HCT116 (cell line): ENCODE results near the gene PRM1. TPM values are rescaled to one million over a fixed set of nuclear protein-coding genes. Genes with fewer than 3 reads are reported as not detected.

Experiments used
- ATAC-seq: fragments of 200-7000 bp; cut with Tn5 transposase; 2 replicates; pipeline ENCODE4 v1.9.1; 2020; ENCODE audit warnings: mild to moderate bottlenecking, moderate library complexity
- BruUV-seq: library from RNA; stranded (reverse); fragments of 400-500 nt; replicated peaks from 2 replicates; lab custom pipeline; 2021; lab: Mats Ljungman, UMichigan
- CTCF ChIA-PET: fragments of 300-600 bp; sonication (Branson Sonifier 250); formaldehyde crosslinking; loops from one replicate; lab custom pipeline; 2021; ENCODE audit warnings: antibody characterized with exemption; lab: Charles Lee
- POLR2A ChIA-PET: fragments of 300-600, 350-600 bp; sonication (Branson Sonifier 250); formaldehyde crosslinking; loops from one replicate; lab custom pipeline; 2021; ENCODE audit warnings: antibody characterized with exemption; lab: Charles Lee
- RAD21 ChIA-PET, 2 experiments: fragments of 300-600 bp; sonication (Branson Sonifier 250); formaldehyde crosslinking; loops; one replicate each; lab custom pipeline; 2023; ENCODE audit warnings: low total read pairs in 2 of 2; ENCODE audit not compliant: uncharacterized antibody in 2 of 2, unreplicated experiment in 2 of 2, low non-redundant PET in 1 of 2; lab: Charles Lee
- DNase-seq: peaks from one replicate; pipeline ENCODE4 v3.0.0-alpha.2; 2010; ENCODE audit warnings: low read depth, low spot score
- H2AFZ ChIP-seq: fragments of 200-600 bp; shearing (Covaris generic), sonication (generic); 2 replicates; pipeline ENCODE4 v1.6.1; 2017; ENCODE audit warnings: low read depth, mixed run types, mixed read lengths, antibody characterized with exemption, low read length; ENCODE audit not compliant: poor library complexity, severe bottlenecking
- H3K27ac ChIP-seq: 2 replicates; pipeline ENCODE4 v1.5.1; 2012; ENCODE audit warnings: low read depth, low read length
- H3K27me3 ChIP-seq: fragments of 200-600 bp; sonication (generic); 2 replicates; pipeline ENCODE4 v1.6.1; 2016; ENCODE audit warnings: mixed run types, low read length, mixed read lengths; ENCODE audit not compliant: insufficient read depth
- H3K36me3 ChIP-seq, 2 experiments: fragments of 200-500 bp in 1 of 2; fragments of 200-600 bp in 1 of 2; sonication (Bioruptor generic) in 1 of 2; sonication (generic) in 1 of 2; 2 replicates each; pipeline versions ENCODE4 v1.5.1 to v1.6.1; 2014 to 2016; ENCODE audit warnings: low read length in 2 of 2, inconsistent platforms in 1 of 2, mixed read lengths in 1 of 2, mixed run types in 1 of 2; ENCODE audit not compliant: insufficient read depth in 2 of 2, control insufficient read depth in 1 of 2
- H3K4me1 ChIP-seq, 2 experiments: fragments of 200-600 bp in 1 of 2; sonication (generic) in 1 of 2; 2 replicates each; pipeline versions ENCODE4 v1.5.1 to v1.6.1; 2012 to 2017; ENCODE audit warnings: low read length in 2 of 2, inconsistent platforms in 1 of 2, mild to moderate bottlenecking in 1 of 2, mixed read lengths in 1 of 2, mixed run types in 1 of 2, moderate library complexity in 1 of 2; ENCODE audit not compliant: insufficient read depth in 2 of 2, control insufficient read depth in 1 of 2
- H3K4me2 ChIP-seq: fragments of 200-600 bp; sonication (generic); 2 replicates; pipeline ENCODE4 v1.6.1; 2017; ENCODE audit warnings: mixed run types, low read length, mixed read lengths
- H3K4me3 ChIP-seq, 2 experiments: fragments of 200-600 bp in 1 of 2; sonication (generic) in 1 of 2; replicated peaks in 1 of 2; 2 replicates each; pipeline ENCODE4 v1.5.1; 2011 to 2016; ENCODE audit warnings: low read length in 2 of 2, control low read depth in 1 of 2, low read depth in 1 of 2, mild to moderate bottlenecking in 1 of 2, mixed read lengths in 1 of 2, mixed run types in 1 of 2
- H3K79me2 ChIP-seq: fragments of 200-600 bp; sonication (generic); 2 replicates; pipeline ENCODE4 v1.6.1; 2017; ENCODE audit warnings: mild to moderate bottlenecking, mixed run types, low read length, moderate library complexity, mixed read lengths; ENCODE audit not compliant: insufficient read depth
- H3K9ac ChIP-seq: fragments of 200-600 bp; sonication (generic); 2 replicates; pipeline ENCODE4 v1.6.1; 2016; ENCODE audit warnings: low read length, mixed read lengths
- H3K9me2 ChIP-seq: fragments of 200-600 bp; sonication (generic), shearing (Covaris generic); 2 replicates; pipeline ENCODE4 v1.6.1; 2017; ENCODE audit warnings: mixed run types, mild to moderate bottlenecking, moderate library complexity; ENCODE audit not compliant: insufficient read depth
- H3K9me3 ChIP-seq, 2 experiments: fragments of 200-500 bp in 1 of 2; fragments of 200-600 bp in 1 of 2; sonication (Bioruptor generic) in 1 of 2; sonication (generic) in 1 of 2; 2 replicates each; pipeline ENCODE4 v1.6.1; 2014 to 2017; ENCODE audit warnings: low read length in 2 of 2, mixed read lengths in 2 of 2, inconsistent platforms in 1 of 2, low read depth in 1 of 2, mild to moderate bottlenecking in 1 of 2, mixed run types in 1 of 2, moderate library complexity in 1 of 2; ENCODE audit not compliant: control insufficient read depth in 1 of 2, insufficient read depth in 1 of 2
- H4K20me1 ChIP-seq: fragments of 200-600 bp; sonication (generic), shearing (Covaris generic); 2 replicates; pipeline ENCODE4 v1.6.1; 2017; ENCODE audit warnings: mixed run types, mild to moderate bottlenecking, moderate library complexity; ENCODE audit not compliant: insufficient read depth
- CBX3 ChIP-seq: IDR thresholded peaks from 2 replicates; pipeline ENCODE4 v1.6.1; 2012; ENCODE audit warnings: low read depth
- CEBPB ChIP-seq: IDR thresholded peaks from 2 replicates; pipeline ENCODE4 v1.6.1; 2012; ENCODE audit warnings: low read depth
- EGR1 ChIP-seq: IDR thresholded peaks from 2 replicates; pipeline ENCODE4 v1.6.1; 2012; ENCODE audit warnings: low read depth
- EZH2 ChIP-seq: fragments of 200-600 bp; sonication (generic); IDR thresholded peaks from 2 replicates; pipeline ENCODE4 v1.6.1; 2017; ENCODE audit warnings: antibody characterized with exemption, mixed run types
- EZH2phosphoT487 ChIP-seq: fragments of 200-600 bp; IDR thresholded peaks from 2 replicates; pipeline ENCODE4 v1.6.1; 2018; ENCODE audit warnings: antibody characterized with exemption, borderline replicate concordance
- FOSL1 ChIP-seq: IDR thresholded peaks from 2 replicates; pipeline ENCODE4 v1.6.1; 2012; ENCODE audit warnings: low read depth
- JUND ChIP-seq: IDR thresholded peaks from 2 replicates; pipeline ENCODE4 v1.6.1; 2012
- POLR2A ChIP-seq: IDR thresholded peaks from 2 replicates; pipeline ENCODE4 v1.7.0; 2011; ENCODE audit warnings: borderline replicate concordance; ENCODE audit not compliant: insufficient read depth, insufficient read length; ENCODE audit errors: extremely low read depth
- POLR2AphosphoS5 ChIP-seq: IDR thresholded peaks from 2 replicates; pipeline ENCODE4 v1.6.1; 2011; ENCODE audit warnings: mild to moderate bottlenecking, low read depth, low read length, moderate library complexity
- RAD21 ChIP-seq: IDR thresholded peaks from 2 replicates; pipeline ENCODE4 v1.6.1; 2012; ENCODE audit warnings: low read depth, mild to moderate bottlenecking
- SIN3A ChIP-seq: IDR thresholded peaks from 2 replicates; pipeline ENCODE4 v1.6.1; 2012; ENCODE audit warnings: low read depth
- SP1 ChIP-seq: IDR thresholded peaks from 2 replicates; pipeline ENCODE4 v1.6.1; 2012; ENCODE audit warnings: low read depth
- SRF ChIP-seq: IDR thresholded peaks from 2 replicates; pipeline ENCODE4 v1.6.1; 2012; ENCODE audit warnings: low read depth
- YY1 ChIP-seq: IDR thresholded peaks from 2 replicates; pipeline ENCODE4 v1.6.1; 2011; ENCODE audit warnings: low read length, low read depth, moderate library complexity, mild to moderate bottlenecking; ENCODE audit not compliant: insufficient replicate concordance; ENCODE audit errors: extremely low read depth
- ZFX ChIP-seq: fragments of 450-650 bp; IDR thresholded peaks from 2 replicates; pipeline ENCODE4 v1.6.1; 2017
- ZNF274 ChIP-seq: fragments of 200-500 bp; sonication (Bioruptor generic); IDR thresholded peaks from 2 replicates; pipeline ENCODE4 v1.6.1; 2014; ENCODE audit warnings: mild to moderate bottlenecking, low read depth, low read length, inconsistent platforms
- intact Hi-C: fragments of 100-400 bp; cut with micrococcal nuclease; formaldehyde crosslinking; loops from 2 replicates; pipeline ENCODE4 v1.10.0; 2022
- total RNA-seq: library from RNA; stranded (reverse); gene quantifications from one replicate; pipeline ENCODE4 v1.2.1, GENCODE V29; 2021; ENCODE audit not compliant: unreplicated experiment
- TF ChIP-seq, protein P1 (sequence below): IDR thresholded peaks from 2 replicates; pipeline ENCODE4 v1.6.1; 2011; ENCODE audit warnings: mild to moderate bottlenecking, low read length, moderate library complexity; ENCODE audit not compliant: insufficient replicate concordance; ENCODE audit errors: extremely low read depth
- TF ChIP-seq, protein P2 (sequence below): IDR thresholded peaks from 2 replicates; pipeline ENCODE4 v1.6.1; 2012
- TF ChIP-seq, protein P3 (sequence below): IDR thresholded peaks from 2 replicates; pipeline ENCODE4 v1.6.1; 2012; ENCODE audit warnings: low read depth

The PRM1 gene
- total RNA-seq, 1 experiment from 2014 or later, result not detected

DNA sequence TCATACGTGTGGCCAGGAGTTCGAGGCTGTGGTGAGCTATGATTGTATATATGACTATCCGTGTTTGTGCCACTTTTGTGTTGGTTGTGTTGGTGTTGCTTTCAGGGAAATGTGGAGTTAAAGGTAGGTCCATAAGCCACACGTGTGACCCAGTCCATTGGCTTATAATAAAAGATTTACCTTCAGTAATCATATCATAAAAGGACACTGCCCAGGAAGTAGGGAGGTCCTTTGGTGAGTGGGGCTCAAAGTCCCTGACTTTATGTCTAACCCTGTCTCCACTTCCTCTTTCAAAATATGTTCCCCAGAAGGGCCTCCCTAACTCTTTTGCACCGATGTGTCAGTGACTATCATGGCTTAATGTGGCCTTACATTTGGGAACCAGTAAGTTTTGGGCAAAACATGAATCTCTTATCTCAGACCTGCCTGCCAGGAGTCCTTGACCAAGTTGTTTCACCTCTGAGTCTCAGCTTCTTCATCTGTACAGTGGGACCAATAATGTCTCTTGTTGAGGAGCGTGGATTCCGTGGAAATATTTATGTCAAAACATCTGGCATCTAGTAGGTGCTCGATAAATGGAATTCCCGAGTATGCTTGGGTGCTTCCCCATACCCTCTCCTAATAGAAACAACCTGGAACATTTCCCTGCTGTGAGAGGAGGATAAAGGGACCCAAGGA lies 16.8 kb downstream of the PRM1 start:
- RAD21 ChIA-PET, result no interaction called here
- Histone ChIP-seq H3K4me2 (no peak overlapping the region), H3K36me3 (no peaks in the 10 kb centered on the region), H2AFZ (no peak overlapping the region), H3K4me1 (no peaks in the 10 kb centered on the region), H3K79me2 (no peaks in the 10 kb centered on the region), H3K27ac (no peak overlapping the region), H4K20me1 (no peaks in the 10 kb centered on the region), H3K9ac (no peak overlapping the region), H3K9me3 (no peaks in the 10 kb centered on the region), H3K9me2 (no peaks in the 10 kb centered on the region), H3K4me3 (no peak overlapping the region), H3K27me3 (no peaks in the 10 kb centered on the region)
- no peak for TF ChIP-seq ZNF274
- TF ChIP-seq JUND, result no peak
- no peak for TF ChIP-seq POLR2AphosphoS5
- TF ChIP-seq CBX3, result no peak
- no peak for TF ChIP-seq RAD21
- no peak for TF ChIP-seq YY1
- TF ChIP-seq, protein P1, sequence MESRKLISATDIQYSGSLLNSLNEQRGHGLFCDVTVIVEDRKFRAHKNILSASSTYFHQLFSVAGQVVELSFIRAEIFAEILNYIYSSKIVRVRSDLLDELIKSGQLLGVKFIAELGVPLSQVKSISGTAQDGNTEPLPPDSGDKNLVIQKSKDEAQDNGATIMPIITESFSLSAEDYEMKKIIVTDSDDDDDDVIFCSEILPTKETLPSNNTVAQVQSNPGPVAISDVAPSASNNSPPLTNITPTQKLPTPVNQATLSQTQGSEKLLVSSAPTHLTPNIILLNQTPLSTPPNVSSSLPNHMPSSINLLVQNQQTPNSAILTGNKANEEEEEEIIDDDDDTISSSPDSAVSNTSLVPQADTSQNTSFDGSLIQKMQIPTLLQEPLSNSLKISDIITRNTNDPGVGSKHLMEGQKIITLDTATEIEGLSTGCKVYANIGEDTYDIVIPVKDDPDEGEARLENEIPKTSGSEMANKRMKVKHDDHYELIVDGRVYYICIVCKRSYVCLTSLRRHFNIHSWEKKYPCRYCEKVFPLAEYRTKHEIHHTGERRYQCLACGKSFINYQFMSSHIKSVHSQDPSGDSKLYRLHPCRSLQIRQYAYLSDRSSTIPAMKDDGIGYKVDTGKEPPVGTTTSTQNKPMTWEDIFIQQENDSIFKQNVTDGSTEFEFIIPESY, result no peak
- no peak for TF ChIP-seq ZFX
- no peak for TF ChIP-seq EZH2
- TF ChIP-seq CEBPB, result no peak
- TF ChIP-seq, protein P2, sequence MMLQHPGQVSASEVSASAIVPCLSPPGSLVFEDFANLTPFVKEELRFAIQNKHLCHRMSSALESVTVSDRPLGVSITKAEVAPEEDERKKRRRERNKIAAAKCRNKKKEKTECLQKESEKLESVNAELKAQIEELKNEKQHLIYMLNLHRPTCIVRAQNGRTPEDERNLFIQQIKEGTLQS, result no peak
- TF ChIP-seq, protein P3, sequence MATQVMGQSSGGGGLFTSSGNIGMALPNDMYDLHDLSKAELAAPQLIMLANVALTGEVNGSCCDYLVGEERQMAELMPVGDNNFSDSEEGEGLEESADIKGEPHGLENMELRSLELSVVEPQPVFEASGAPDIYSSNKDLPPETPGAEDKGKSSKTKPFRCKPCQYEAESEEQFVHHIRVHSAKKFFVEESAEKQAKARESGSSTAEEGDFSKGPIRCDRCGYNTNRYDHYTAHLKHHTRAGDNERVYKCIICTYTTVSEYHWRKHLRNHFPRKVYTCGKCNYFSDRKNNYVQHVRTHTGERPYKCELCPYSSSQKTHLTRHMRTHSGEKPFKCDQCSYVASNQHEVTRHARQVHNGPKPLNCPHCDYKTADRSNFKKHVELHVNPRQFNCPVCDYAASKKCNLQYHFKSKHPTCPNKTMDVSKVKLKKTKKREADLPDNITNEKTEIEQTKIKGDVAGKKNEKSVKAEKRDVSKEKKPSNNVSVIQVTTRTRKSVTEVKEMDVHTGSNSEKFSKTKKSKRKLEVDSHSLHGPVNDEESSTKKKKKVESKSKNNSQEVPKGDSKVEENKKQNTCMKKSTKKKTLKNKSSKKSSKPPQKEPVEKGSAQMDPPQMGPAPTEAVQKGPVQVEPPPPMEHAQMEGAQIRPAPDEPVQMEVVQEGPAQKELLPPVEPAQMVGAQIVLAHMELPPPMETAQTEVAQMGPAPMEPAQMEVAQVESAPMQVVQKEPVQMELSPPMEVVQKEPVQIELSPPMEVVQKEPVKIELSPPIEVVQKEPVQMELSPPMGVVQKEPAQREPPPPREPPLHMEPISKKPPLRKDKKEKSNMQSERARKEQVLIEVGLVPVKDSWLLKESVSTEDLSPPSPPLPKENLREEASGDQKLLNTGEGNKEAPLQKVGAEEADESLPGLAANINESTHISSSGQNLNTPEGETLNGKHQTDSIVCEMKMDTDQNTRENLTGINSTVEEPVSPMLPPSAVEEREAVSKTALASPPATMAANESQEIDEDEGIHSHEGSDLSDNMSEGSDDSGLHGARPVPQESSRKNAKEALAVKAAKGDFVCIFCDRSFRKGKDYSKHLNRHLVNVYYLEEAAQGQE, result no peak
- no peak for TF ChIP-seq SP1
- no peak for TF ChIP-seq SIN3A
- no peak for TF ChIP-seq EGR1
- no peak for TF ChIP-seq SRF
- no peak for TF ChIP-seq EZH2phosphoT487
- no peak for TF ChIP-seq POLR2A
- TF ChIP-seq FOSL1, result no peak
- BruUV-seq, result no TSS peak
- POLR2A ChIA-PET, result no interaction called here
- DNase-seq (no peak), ATAC-seq (no peak)
- CTCF ChIA-PET, result no interaction called here
- intact Hi-C loops, result no loop called here
